HG02588 (cell line): Measurements from ENCODE around the gene RNF186.
"Not testable (repeated sequence)": the region's sequence is repeated elsewhere in the genome, so short reads cannot be mapped to it uniquely, and the experiment has no call there.

Source experiments
- ATAC-seq: cut with Tn5 transposase; IDR thresholded peaks from one replicate; pipeline ENCODE4 v1.9.1; 2021; ENCODE audit warnings: mild to moderate bottlenecking, moderate library complexity; ENCODE audit not compliant: unreplicated experiment

RNF186 gene

DNA sequence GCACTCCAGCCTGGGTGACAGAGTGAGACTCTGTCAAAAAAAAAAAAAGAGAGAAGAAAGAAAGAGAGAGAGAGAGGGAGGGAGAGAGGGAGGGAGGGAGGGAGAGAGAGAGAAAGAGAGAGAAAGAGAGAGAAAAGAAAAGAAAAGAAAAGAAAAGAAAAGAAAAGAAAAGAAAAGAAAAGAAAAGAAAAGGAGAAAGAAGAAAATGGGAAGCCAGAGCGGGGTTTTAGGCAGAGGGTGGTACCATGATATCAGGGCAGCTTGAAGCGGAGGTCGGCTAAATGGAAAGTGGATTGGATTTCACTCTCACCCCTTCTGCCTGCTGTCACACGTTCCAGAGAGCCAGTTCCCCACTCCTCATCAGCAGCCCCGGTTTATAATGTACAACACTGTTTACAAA lies 17.3 kb downstream of the RNF186 start:
- ATAC-seq, result no peak

DNA sequence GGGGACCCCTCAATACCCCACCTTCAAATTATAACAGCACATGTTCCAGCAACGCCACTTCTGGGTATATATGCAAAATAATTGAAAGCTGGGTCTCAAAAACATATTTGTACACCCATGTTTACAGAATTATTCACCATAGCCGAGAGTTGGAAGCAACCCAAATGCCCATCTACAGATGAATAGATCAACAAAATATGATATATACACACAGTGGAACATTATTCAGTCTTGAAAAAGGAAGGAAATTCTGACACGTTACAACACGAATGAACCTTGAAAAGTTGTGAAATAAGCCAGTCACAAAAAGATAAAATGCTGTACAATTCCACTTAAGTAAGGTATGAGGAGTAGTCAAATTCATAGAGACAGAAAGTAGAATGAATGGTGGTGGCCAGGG lies 20.5 kb downstream of the RNF186 start:
- no peak for ATAC-seq

GRCh38 chr1:19793360-19794046 lies 21.6 kb downstream of the RNF186 start:
- ATAC-seq, result no peak

DNA sequence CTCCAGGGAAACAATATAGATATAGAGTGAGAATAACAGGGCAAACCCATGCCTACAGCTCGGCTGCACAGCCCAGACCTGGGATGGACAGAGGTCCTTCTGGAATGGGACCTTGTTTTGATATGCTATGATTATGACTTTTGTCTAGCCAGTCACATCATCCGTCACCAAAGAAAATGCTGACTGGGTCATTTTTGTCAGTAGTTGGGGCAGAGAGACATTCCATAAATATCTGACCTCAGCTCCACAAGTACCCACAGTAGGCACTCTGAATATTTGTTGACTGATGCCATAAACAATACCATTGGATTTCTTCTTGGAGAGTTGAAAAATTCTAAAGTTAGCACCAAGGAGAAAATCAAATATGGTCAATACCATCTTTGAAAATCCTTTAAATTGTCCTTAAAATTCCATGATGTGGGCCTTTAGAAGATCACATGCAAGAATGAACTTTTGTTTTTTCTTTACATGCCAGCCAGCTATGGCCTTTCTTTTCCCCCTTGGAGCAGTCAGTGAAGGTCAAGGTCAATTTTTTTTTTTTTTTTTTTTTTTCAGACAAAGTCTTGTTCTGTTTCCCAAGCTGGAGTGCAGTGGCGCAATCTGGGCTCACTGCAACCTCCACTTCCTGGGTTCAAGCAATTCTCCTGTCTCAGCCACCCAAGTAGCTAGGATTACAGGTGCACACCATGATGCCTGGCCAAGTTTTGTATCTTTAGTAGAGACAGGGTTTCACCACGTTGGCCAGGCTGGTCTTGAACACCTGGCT lies 22.7 kb downstream of the RNF186 start:
- no peak for ATAC-seq

- not testable (repeated sequence) for ATAC-seq
Observed at GRCh38 chr1:19790061-19790975, 24.8 kb downstream of the RNF186 start.

GRCh38 chr1:19786988-19787423 lies 28.1 kb downstream of the RNF186 start:
- no peak for ATAC-seq

- ATAC-seq, result no peak
Observed at GRCh38 chr1:19785660-19786059, 29.4 kb downstream of the RNF186 start.

DNA sequence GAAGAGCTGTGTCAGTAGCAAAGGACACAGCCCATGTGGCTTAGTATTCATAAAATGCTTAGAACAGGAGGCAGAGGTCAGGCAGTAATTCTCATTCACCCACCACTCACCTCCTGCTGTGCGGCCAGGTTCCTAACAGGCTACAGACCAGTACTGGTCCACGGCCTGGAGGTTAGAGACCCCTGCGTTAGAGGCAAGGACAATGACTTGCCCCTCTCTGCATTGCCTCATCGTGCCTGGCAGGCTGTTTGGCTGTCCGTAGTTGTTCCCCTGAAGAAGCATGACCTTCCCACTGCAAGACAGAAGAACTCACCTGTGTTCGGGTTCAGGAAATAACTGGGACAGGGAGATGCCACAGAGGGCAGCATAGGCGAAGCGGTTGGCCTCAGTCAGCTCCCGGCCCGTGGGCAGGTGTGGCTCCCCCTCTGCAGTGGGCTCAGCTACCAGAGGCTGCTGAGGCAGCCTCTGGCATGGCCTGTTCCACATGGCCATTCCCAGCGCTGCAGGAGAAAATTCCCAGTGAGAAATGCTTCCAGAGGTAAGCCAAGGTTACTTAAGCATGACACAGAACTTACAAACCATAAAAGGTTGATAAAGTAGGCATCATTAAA lies 34.7 kb downstream of the RNF186 start:
- no peak for ATAC-seq

DNA sequence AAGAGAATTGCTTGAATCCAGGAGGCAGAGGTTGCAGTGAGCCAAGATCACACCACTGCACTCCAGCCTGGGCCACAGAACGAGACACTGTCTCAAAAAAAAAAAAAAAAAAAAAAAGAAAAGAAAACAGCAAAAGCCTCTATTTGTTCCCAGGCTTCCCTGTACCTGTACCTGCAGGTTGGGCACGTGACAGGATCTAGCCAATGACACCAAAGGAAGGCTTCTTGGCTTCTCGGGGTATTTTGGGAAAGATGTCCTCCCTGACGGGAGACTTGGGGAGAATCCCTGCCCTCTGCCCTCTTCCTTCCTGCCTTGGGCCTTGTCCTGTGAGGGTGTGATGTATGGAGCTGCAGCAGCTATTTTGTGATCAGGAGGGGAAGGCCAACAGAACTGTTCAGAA lies 38.1 kb downstream of the RNF186 start:
- no peak for ATAC-seq

GRCh38 chr1:19776287-19776686 lies 38.8 kb downstream of the RNF186 start:
- ATAC-seq, result no peak

DNA sequence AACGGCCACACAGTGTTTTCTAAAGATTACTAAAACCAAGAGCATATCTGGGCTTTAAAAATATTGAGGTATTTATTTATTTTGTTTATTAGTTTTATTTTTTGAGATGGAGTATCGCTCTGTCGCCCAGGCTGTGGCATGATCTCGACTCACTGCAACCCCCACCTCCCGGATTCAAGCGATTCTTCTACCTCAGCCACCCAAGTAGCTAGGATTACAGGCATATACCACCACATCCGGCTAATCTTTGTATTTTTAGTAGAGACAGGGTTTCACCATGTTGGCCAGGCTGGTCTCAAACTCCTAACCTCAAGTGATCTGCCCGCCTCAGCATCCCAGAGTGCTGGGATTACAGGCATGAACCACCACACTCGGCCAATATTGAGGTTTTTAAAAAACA lies 39.3 kb downstream of the RNF186 start:
- ATAC-seq, result no peak

DNA sequence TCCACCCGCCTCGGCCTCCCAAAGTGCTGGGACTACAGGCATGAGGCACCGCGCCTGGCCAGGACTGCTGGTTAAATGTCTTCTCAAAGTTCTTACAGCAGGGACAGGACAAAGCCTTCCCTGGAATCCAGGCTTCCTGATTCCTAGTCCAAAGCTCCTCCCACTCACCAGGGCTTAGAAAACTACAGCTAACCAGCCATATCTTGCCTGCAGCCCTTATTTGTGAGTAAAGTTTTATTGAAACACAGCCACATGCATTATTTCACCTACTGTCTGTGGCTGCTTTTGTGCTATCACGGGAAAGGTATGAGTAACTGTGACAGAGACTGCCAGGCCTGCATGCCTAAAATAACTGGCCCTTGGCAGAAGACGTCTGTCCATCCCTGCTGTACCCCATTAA lies 39.8 kb downstream of the RNF186 start:
- ATAC-seq, result no peak

- ATAC-seq, result no peak
Observed at GRCh38 chr1:19774180-19774785, 40.8 kb downstream of the RNF186 start.

- no peak for ATAC-seq
Observed at GRCh38 chr1:19773485-19773884, 41.6 kb downstream of the RNF186 start.

DNA sequence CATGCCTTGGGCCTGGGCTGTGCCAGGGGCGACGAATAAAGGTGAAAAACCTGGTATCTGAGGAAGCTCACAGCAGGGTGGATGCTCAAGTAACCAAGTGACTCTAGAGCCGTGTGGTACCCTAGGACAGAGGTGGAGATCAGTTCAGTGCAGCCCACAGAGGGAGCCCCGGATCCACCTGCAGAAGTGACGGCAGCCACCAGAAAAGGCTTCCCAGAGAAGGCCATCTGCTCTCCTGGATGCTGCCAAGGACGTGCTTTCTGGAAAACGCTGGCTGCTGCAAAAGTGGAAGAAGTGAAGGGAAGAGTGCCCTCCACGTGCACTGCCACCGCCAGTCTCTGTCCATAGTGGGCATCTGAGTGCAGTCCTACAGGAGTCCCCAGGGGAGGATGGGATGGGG lies 43.0 kb downstream of the RNF186 start:
- no peak for ATAC-seq

GRCh38 chr1:19771350-19771749 lies 43.7 kb downstream of the RNF186 start:
- no peak for ATAC-seq

- ATAC-seq, result no peak
Observed at GRCh38 chr1:19770436-19771190, 44.5 kb downstream of the RNF186 start.

DNA sequence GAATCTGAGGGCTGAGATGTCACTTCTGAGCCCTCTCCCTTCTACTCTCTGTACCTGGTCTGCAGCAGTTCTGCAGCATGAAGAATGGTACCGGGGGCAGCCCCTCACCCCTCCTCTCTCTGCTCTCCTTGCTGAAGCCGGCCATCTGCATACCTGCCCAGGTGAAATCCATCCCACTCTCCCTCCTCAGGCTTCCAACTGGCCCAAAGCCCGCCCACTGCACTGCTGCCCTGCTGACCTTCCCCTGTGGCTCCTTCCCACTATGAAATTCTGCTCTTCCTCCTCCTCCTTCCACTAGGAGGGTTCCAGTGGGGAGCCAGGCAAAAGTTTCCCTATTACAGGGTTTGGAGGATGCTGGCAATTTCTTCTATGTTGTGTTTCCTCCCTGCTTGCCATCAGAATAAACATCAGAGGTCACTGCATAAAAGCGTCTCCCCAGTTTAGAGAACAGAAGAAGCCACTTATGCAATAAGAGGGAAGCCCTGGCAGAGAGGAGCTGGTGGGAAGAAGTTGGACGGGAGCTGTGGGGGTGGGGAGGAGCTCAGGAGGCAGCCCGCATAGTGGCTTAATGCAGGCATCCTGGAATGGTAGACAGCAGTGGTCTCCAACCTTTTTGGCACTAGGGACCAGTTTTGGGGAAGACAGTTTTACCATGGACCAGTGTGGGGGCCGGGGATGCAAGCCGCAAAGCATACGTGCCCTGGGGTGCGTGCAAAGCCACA lies 45.7 kb downstream of the RNF186 start:
- no peak for ATAC-seq
